Body of pancreas (tissue), 4 donors: Measurements from ENCODE around the gene APOA1. TPM values are rescaled to one million over a fixed set of nuclear protein-coding genes. Genes with fewer than 3 reads are reported as not detected.

Experiments
- ATAC-seq: fragments of 150-250 bp; one replicate; pipeline ENCODE4 v1.9.1; 2016
- DNase-seq, 4 donors: peaks; one replicate each; pipeline ENCODE4 v3.0.0-alpha.2; 2019
- H3K27ac ChIP-seq, 4 donors: fragments of 200-600 bp; sonication (generic); 1 replicate in 3 of 4; 2 replicates in 1 of 4; pipeline versions ENCODE4 v1.5.1 to v1.6.1; 2016 to 2019; ENCODE audit warnings: mild to moderate bottlenecking in 1 of 4, mixed read lengths in 1 of 4, moderate library complexity in 1 of 4
- H3K27me3 ChIP-seq, 2 donors: fragments of 200-600 bp; sonication (generic); one replicate each; pipeline ENCODE4 v1.6.0; 2016; ENCODE audit warnings: mild to moderate bottlenecking in 1 of 2
- H3K36me3 ChIP-seq, 2 donors: fragments of 200-600 bp; sonication (generic); replicated peaks in 1 of 2; 2 replicates each; pipeline ENCODE4 v1.5.1; 2016; ENCODE audit warnings: low read depth in 2 of 2; ENCODE audit not compliant: insufficient read depth in 1 of 2
- H3K4me1 ChIP-seq: fragments of 200-600 bp; sonication (generic); one replicate; pipeline ENCODE4 v1.6.0; 2016
- H3K4me3 ChIP-seq, 2 donors: fragments of 200-600 bp; sonication (generic); 1 replicate in 1 of 2; 2 replicates in 1 of 2; pipeline ENCODE4 v1.5.1; 2016 to 2019
- H3K9me3 ChIP-seq, 3 donors: fragments of 200-600 bp; sonication (generic); 1 replicate in 2 of 3; 2 replicates in 1 of 3; pipeline ENCODE4 v1.5.1; 2016
- POLR2A ChIP-seq, 3 donors: fragments of 450-650 bp; IDR thresholded peaks; one replicate each; pipeline ENCODE4 v1.6.1; 2016; ENCODE audit warnings: antibody characterized with exemption in 3 of 3, mild to moderate bottlenecking in 2 of 3
- WGBS, 2 donors: methylation state at CpG; one replicate each; pipeline ENCODE4 v1.1.5; 2017; 5-methylcytosine and 5-hydroxymethylcytosine counted together
- intact Hi-C: fragments of 100-400 bp; cut with DNase I; formaldehyde crosslinking; loops from one replicate; pipeline ENCODE4 v1.15.1; 2023
- total RNA-seq, 2 donors: library from RNA; depleted of rRNA; stranded (reverse); fragments of >200 nt; gene quantifications; one replicate each; pipeline ENCODE4 v1.1.0, GENCODE V29; 2016
- TF ChIP-seq, protein P1 (sequence below), 7 experiments: fragments of 450-650 bp in 4 of 7; fragments of 200-600 bp in 3 of 7; sonication (generic) in 3 of 7; IDR thresholded peaks; one replicate each; pipeline ENCODE4 v1.5.1; 2016 to 2019; ENCODE audit warnings: antibody characterized with exemption in 7 of 7

Gene APOA1
- total RNA-seq, 2 donors from 2014 or later = 1.0 to 16.8 TPM

DNA sequence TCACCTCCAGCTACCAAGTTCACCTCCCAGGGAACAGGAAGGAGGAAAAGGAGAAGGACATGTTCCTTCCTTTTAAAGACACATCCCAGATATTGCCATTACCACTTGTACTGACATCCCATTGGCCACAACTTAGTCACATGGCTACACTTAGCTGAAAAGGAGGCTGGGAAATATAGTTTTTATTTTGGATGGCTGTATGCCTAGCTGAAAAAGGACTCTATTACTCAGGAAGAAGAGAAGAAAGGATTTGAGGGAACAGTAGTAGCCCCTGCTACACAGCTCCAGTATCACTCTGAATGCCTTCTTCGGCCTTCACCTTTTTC, 43.7 kb downstream of the APOA1 start:
- H3K9me3 ChIP-seq = no peaks in the 10 kb centered on the region
- H3K27me3 ChIP-seq = no peaks in the 10 kb centered on the region
- 100% methylated on average over 1 of the region's 1 CpG for WGBS, 2 donors
- no peak overlapping the region for H3K4me3 ChIP-seq
- intact Hi-C loops = loop anchor here (5.0 to 10.0 kb wide), 2 partner anchors 44 to 311 kb away; partner anchors contain the start of gene APOA1
- peak; percentile 54 for ATAC-seq
- peak in 1 of 3 donors; percentile 1 for TF ChIP-seq POLR2A (IDR thresholded peaks at IDR 0.05)
- TF ChIP-seq, protein P1, sequence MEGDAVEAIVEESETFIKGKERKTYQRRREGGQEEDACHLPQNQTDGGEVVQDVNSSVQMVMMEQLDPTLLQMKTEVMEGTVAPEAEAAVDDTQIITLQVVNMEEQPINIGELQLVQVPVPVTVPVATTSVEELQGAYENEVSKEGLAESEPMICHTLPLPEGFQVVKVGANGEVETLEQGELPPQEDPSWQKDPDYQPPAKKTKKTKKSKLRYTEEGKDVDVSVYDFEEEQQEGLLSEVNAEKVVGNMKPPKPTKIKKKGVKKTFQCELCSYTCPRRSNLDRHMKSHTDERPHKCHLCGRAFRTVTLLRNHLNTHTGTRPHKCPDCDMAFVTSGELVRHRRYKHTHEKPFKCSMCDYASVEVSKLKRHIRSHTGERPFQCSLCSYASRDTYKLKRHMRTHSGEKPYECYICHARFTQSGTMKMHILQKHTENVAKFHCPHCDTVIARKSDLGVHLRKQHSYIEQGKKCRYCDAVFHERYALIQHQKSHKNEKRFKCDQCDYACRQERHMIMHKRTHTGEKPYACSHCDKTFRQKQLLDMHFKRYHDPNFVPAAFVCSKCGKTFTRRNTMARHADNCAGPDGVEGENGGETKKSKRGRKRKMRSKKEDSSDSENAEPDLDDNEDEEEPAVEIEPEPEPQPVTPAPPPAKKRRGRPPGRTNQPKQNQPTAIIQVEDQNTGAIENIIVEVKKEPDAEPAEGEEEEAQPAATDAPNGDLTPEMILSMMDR (IDR thresholded peaks at IDR 0.05) = no peak
- H3K4me1 ChIP-seq = peaks cover 39% of the 10 kb centered on the region
- peak in 1 of 4 donors; percentile 32 for DNase-seq
- H3K27ac ChIP-seq = no peak overlapping the region
- no peaks in the 10 kb centered on the region for H3K36me3 ChIP-seq

DNA sequence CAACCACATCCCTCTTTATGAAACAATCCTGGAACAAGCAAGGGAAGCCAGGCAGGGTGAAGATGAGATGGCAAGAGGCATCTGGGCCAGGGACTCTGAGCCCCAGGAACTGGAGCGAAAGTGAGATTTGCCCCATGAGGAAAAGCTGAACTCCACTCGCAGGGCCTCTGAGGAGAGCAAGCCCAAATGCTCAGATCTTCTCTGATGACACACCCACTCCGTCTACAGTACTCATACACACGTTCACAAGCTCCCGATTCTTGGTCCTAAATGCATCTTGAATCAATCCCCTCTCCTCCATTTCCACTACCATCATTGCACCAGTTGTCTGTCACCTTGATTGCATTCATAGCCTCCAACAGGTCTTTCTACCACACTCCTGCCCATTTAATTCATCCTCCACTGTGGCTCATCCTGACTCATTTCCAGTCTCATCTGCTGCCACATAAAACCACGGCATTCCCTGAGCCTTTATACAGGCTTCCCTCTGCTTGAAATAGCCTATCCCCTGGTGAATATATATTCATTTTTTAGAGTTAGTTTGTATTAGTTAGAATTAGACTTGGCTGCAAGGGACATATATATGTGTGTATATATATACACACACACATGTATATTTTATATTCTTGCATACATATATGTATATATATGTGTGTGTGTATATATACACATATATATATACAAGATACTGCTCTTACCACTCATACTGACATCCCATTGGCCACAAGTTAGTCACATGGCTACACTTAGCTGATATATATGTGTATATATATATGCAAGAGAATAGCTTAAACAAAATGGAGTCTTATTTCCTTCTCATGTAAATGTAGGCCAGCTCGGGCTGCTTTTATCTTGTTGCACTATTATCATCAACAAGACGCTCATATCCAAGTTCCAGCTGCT, 44.3 kb downstream of the APOA1 start:
- H3K4me3 ChIP-seq = no peak overlapping the region
- intact Hi-C loops = loop anchor here (5.0 to 10.0 kb wide), 2 partner anchors 44 to 312 kb away; partner anchors contain the start of gene APOA1
- TF ChIP-seq, protein P1 (IDR thresholded peaks at IDR 0.05) = no peak
- TF ChIP-seq POLR2A (IDR thresholded peaks at IDR 0.05) = no peak
- H3K27me3 ChIP-seq = no peaks in the 10 kb centered on the region
- H3K9me3 ChIP-seq = no peaks in the 10 kb centered on the region
- ATAC-seq = no peak
- 56 to 68% methylated on average over 8 of the region's 8 CpGs for WGBS, 2 donors
- H3K4me1 ChIP-seq = peaks cover 43% of the 10 kb centered on the region
- DNase-seq = no peak
- H3K36me3 ChIP-seq = no peaks in the 10 kb centered on the region
- H3K27ac ChIP-seq = no peak overlapping the region

DNA sequence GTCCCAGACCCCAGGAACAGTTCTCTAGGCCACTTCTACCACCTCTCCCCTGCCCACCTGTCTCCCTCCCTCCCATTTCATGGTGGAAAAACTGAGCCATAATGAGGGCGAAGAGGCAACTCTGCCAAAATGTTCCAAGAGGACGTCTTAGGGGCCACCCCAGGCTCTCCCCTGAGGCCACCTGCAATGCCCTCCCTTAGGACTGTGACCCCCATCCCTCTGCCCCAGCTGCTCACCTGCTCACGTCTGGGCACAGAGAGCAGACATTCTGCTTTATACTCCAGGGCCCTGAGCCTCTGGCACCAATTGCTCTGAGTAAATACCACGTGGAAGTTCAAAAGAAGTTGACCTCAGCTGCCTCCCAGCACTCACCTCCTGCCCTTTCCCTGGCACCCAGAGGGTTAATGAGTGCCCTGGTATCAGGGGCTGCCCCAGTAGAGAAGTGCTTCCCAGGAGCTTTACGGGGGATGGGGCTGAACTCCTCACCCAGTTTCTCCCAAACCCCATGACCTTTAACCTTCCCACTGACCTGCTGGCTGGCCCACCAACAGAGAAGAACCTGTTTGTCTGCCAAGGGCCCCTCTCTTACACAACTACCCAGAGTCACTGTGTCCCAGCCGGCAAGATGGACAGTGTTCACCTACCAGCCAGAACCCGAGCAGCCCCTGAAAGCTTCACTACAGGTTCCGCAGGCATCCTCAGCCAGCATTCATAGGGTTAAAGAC, 45.1 kb downstream of the APOA1 start:
- Histone ChIP-seq H3K4me3 (no peak overlapping the region), H3K9me3 (no peaks in the 10 kb centered on the region), H3K27me3 (no peaks in the 10 kb centered on the region), H3K4me1 (peaks cover 36% of the 10 kb centered on the region), H3K36me3 (no peaks in the 10 kb centered on the region), H3K27ac (no peak overlapping the region)
- TF ChIP-seq, protein P1 (IDR thresholded peaks at IDR 0.05) = no peak
- TF ChIP-seq POLR2A (IDR thresholded peaks at IDR 0.05) = no peak
- DNase-seq = no peak
- intact Hi-C loops = loop anchor here (5.0 to 10.0 kb wide), 2 partner anchors 45 to 312 kb away; partner anchors contain the start of gene APOA1
- ATAC-seq = no peak
- WGBS, 2 donors = 57 to 72% methylated on average over 7 to 8 of the region's 8 CpGs

DNA sequence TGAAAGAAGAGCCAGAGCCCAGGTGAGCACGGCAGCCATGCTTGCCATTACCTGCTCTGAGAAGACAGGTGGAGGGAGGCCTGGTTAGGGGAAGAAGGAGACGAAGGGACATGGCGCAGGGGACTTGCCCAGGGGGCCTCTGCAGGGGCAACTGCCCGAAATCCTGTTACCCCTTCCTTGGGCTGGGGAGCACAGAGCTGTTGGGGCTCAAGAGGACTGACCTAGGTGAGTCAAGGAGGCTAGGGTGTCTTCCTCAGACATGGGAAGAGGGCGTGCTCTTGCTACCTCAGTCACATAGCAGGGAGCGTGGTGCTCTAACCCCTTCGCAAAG, 45.6 kb downstream of the APOA1 start, which contains the start of gene APOA5:
Gene APOA5, minus strand, starts transcription at position 67 of the 331 bp plus-strand sequence. Its CDS starts 19 bp downstream, at position 48.
- Histone ChIP-seq H3K4me1 (peaks cover 40% of the 10 kb centered on the region), H3K4me3 (no peak within 1 kb of the TSS), H3K36me3 (no peaks in the 10 kb centered on the region), H3K27me3 (no peaks in the 10 kb centered on the region), H3K27ac (no peak within 1 kb of the TSS), H3K9me3 (no peaks in the 10 kb centered on the region)
- DNase-seq (no peak), ATAC-seq (no peak)
- TF ChIP-seq, protein P1 (IDR thresholded peaks at IDR 0.05) = no peak
- TF ChIP-seq POLR2A (IDR thresholded peaks at IDR 0.05) = no peak
- 88 to 95% methylated on average over 5 to 7 of the region's 7 CpGs for WGBS, 2 donors
- intact Hi-C loops = loop anchor here (5.0 to 10.0 kb wide), 2 partner anchors 46 to 313 kb away; partner anchors contain the start of gene APOA1
